ENCODE measurements around the gene HOXC6.

HOXC6 gene

GRCh38 chr12:54019091-54019811, 9.0 kb upstream of the HOXC6 start:
- TF ChIP-seq CTCF (IDR thresholded peaks at IDR 0.05; ENCODE audit: extremely low read depth, missing control alignments) = no peak
- DNase-seq (ENCODE audit: low spot score) = no peak

- TF ChIP-seq CTCF (IDR thresholded peaks at IDR 0.05; ENCODE audit: extremely low read depth, missing control alignments) = no peak
- DNase-seq (ENCODE audit: low spot score) = no peak
Measured at GRCh38 chr12:54019924-54020590, 8.2 kb upstream of the HOXC6 start.

- no peak for DNase-seq (ENCODE audit: low spot score)
- TF ChIP-seq CTCF (IDR thresholded peaks at IDR 0.05; ENCODE audit: extremely low read depth, missing control alignments) = no peak
Measured at GRCh38 chr12:54020591-54021405, 7.4 kb upstream of the HOXC6 start.

GRCh38 chr12:54021432-54022013, 6.7 kb upstream of the HOXC6 start:
- DNase-seq (ENCODE audit: low spot score) = no peak
- no peak for TF ChIP-seq CTCF (IDR thresholded peaks at IDR 0.05; ENCODE audit: extremely low read depth, missing control alignments)

- no peak for TF ChIP-seq CTCF (IDR thresholded peaks at IDR 0.05; ENCODE audit: extremely low read depth, missing control alignments)
- no peak for DNase-seq (ENCODE audit: low spot score)
Measured at GRCh38 chr12:54022960-54023884, 5.0 kb upstream of the HOXC6 start.

GRCh38 chr12:54024127-54024526, 4.1 kb upstream of the HOXC6 start:
- no peak for TF ChIP-seq CTCF (IDR thresholded peaks at IDR 0.05; ENCODE audit: extremely low read depth, missing control alignments)
- DNase-seq (ENCODE audit: low spot score) = no peak
